ENCODE data around the gene LCE3B.

- TF ChIP-seq CTCF (IDR thresholded peaks at IDR 0.05), result no peak
- no peak for TF ChIP-seq POLR2AphosphoS5 (IDR thresholded peaks at IDR 0.05)
- no peak for TF ChIP-seq POLR2A (IDR thresholded peaks at IDR 0.05)
These were observed 33.2 kb upstream of the LCE3B start, which contains the start of gene LCE3D for GRCh38 chr1:152580433-152580832.
